ENCODE measurements around the gene WFIKKN2. TPM values are rescaled to one million over a fixed set of nuclear protein-coding genes. Genes with fewer than 3 reads are reported as not detected.

Gene WFIKKN2
- total and polyA plus RNA-seq, 2 of the 4 experiments (the other 2 are of a cell fraction): 0.02 TPM; not detected in 1

DNA sequence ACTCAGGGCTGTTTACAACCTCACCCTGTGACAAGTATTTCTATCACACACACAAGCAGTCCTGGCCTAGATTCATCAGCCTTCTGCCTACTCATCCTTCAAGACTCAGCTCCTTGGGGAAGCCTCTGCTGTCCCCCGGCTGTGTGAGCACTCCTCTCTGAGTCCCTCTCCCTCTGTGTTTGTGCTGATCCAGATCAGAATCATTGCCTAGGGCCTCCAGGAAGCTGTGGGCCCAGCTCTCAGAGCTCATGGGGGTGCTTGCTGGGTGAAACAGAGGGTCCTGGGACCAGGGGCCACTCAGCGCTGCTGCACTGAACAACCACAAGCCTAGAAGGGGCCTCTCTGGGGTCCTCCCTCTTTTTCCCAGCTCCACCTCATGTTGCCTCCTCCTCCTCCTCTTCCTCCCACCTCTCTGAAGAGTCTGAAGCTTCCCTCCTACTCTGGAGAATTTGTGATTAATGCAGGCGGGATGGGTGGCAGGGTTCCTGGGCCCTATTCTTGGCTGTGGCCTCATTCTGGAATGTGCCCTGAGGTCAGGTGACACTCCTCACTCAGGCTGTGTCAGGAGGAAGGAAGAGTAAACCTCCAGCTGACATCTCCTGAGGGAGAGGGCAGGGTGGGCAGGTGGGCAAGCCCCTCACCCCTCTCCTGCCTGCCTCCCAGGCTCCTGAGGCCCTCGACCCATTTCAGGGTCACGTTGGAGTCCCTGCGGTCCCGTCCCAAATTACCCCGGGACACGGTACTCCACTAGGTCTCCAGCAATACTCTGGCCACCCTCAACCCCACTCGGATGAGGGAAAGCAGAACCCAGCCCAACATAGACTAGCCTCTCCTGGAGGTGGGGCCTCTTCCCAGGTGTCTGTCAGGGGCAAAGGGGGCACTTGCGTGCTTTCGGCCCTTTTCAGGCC lies 10.1 kb downstream of the WFIKKN2 start:
- Histone ChIP-seq H3K18ac (ENCODE audit: low read depth, low read length) (0 out of 2 replicates have a peak overlapping the region, but pooled peaks have one; percentile 8), H3K79me1 (ENCODE audit: low read depth in 1 of 2, low read length in 2 of 2) (no peaks in the 10 kb centered on the region), H2BK15ac (ENCODE audit: low read depth, low read length) (no peak overlapping the region), H4K91ac (ENCODE audit: insufficient read depth, low read depth, low read length) (no peak overlapping the region), H3K9me1 (ENCODE audit: insufficient read depth, low read length) (no peaks in the 10 kb centered on the region), H2BK120ac (ENCODE audit: low read depth, low read length) (peak overlapping the region; percentile 24; the same call in 1 of the 2 replicates), H2AFZ (replicated peaks; ENCODE audit: low read length, poor library complexity) (peak overlapping the region; percentile 44), H4K5ac (ENCODE audit: low read depth, low read length) (peak overlapping the region; percentile 5; the same call in 1 of the 2 replicates), H3K4me1 (ENCODE audit: control insufficient read depth, insufficient read depth, low read length) (peaks cover 6% of the 10 kb centered on the region; the same call in 1 of the 2 replicates), H3K56ac (ENCODE audit: extremely low read depth, insufficient read depth, low read length) (no peak overlapping the region), H3K9me3 (ENCODE audit: control insufficient read depth, insufficient read depth, low read length) (no peaks in the 10 kb centered on the region), H3K4me3 (ENCODE audit: insufficient read depth, low read depth, low read length) (no peak overlapping the region), H3K9ac (ENCODE audit: low read depth, low read length) (no peak overlapping the region), H4K20me1 (ENCODE audit: insufficient read depth, low read length) (no peaks in the 10 kb centered on the region), H3K14ac (replicated peaks; ENCODE audit: low read depth, low read length) (peak overlapping the region; percentile 76), H3K27ac (ENCODE audit: insufficient read depth, low read length) (peak overlapping the region; percentile 13; the same call in 1 of the 2 replicates), H2AK5ac (ENCODE audit: low read depth, low read length) (no peak overlapping the region), H3K27me3 (ENCODE audit: control insufficient read depth, insufficient read depth, low read length) (no peaks in the 10 kb centered on the region), H3K4me2 (ENCODE audit: low read depth, low read length) (no peak overlapping the region), H2AK9ac (replicated peaks; ENCODE audit: low read depth, low read length, poor library complexity) (peak overlapping the region; percentile 69), H2BK5ac (ENCODE audit: low read depth, low read length, poor library complexity, severe bottlenecking) (peak overlapping the region; percentile 53), H3K23ac (ENCODE audit: low read depth, low read length) (no peak overlapping the region), H2BK20ac (ENCODE audit: low read depth, low read length) (no peak overlapping the region), H3K36me3 (ENCODE audit: control insufficient read depth, insufficient read depth, low read length) (no peaks in the 10 kb centered on the region), H4K8ac (ENCODE audit: low read depth in 2 of 2, low read length in 2 of 2) (peak overlapping the region in 1 of 2 experiments; percentile 51; a peak in 2 of 4 replicates), H3K4ac (ENCODE audit: low read depth, low read length) (peak overlapping the region; percentile 71)
- CTCF ChIA-PET: interaction anchor here (0.6 to 0.8 kb wide), 2 partner anchors 18 to 142 kb away, joined by 3 to 5 read pairs; no protein-coding TSS in a partner anchor
- in situ Hi-C loops (cut with MboI; ENCODE audit: low sequenced_read_pairs): no loop called here
- dilution Hi-C loops (cut with HindIII; ENCODE audit: low sequenced_read_pairs, unreplicated experiment): no loop called here
- no peak for TF ChIP-seq NFE2L2 (IDR thresholded peaks at IDR 0.05; ENCODE audit: low read depth, low read length)
- TF ChIP-seq, protein P1, sequence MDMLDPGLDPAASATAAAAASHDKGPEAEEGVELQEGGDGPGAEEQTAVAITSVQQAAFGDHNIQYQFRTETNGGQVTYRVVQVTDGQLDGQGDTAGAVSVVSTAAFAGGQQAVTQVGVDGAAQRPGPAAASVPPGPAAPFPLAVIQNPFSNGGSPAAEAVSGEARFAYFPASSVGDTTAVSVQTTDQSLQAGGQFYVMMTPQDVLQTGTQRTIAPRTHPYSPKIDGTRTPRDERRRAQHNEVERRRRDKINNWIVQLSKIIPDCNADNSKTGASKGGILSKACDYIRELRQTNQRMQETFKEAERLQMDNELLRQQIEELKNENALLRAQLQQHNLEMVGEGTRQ (IDR thresholded peaks at IDR 0.05; ENCODE audit: low read depth, low read length): no peak; the same call in 1 of the 2 replicates
- no peak for TF ChIP-seq POLR2A (IDR thresholded peaks at IDR 0.05; ENCODE audit: low read depth, low read length)
- TF ChIP-seq, protein P2, sequence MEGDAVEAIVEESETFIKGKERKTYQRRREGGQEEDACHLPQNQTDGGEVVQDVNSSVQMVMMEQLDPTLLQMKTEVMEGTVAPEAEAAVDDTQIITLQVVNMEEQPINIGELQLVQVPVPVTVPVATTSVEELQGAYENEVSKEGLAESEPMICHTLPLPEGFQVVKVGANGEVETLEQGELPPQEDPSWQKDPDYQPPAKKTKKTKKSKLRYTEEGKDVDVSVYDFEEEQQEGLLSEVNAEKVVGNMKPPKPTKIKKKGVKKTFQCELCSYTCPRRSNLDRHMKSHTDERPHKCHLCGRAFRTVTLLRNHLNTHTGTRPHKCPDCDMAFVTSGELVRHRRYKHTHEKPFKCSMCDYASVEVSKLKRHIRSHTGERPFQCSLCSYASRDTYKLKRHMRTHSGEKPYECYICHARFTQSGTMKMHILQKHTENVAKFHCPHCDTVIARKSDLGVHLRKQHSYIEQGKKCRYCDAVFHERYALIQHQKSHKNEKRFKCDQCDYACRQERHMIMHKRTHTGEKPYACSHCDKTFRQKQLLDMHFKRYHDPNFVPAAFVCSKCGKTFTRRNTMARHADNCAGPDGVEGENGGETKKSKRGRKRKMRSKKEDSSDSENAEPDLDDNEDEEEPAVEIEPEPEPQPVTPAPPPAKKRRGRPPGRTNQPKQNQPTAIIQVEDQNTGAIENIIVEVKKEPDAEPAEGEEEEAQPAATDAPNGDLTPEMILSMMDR (conservative IDR thresholded peaks at IDR 0.05; ENCODE audit: low read depth, low read length): no peak
- no peak for TF ChIP-seq SMC3 (IDR thresholded peaks at IDR 0.05; ENCODE audit: low read depth, low read length)
- no peak for TF ChIP-seq FOS (IDR thresholded peaks at IDR 0.05; ENCODE audit: low read depth, low read length)
- TF ChIP-seq MAZ (IDR thresholded peaks at IDR 0.05; ENCODE audit: borderline replicate concordance, low read depth, low read length): no peak
- TF ChIP-seq, protein P3, sequence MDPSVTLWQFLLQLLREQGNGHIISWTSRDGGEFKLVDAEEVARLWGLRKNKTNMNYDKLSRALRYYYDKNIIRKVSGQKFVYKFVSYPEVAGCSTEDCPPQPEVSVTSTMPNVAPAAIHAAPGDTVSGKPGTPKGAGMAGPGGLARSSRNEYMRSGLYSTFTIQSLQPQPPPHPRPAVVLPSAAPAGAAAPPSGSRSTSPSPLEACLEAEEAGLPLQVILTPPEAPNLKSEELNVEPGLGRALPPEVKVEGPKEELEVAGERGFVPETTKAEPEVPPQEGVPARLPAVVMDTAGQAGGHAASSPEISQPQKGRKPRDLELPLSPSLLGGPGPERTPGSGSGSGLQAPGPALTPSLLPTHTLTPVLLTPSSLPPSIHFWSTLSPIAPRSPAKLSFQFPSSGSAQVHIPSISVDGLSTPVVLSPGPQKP (IDR thresholded peaks at IDR 0.05; ENCODE audit: borderline replicate concordance, low read depth, low read length): no peak
- TF ChIP-seq MAFK (IDR thresholded peaks at IDR 0.05; ENCODE audit: low read depth, low read length): no peak
- POLR2A ChIA-PET (ENCODE audit: unreplicated experiment): interaction anchor here (1.0 kb wide), 1 partner anchor 108 kb away, joined by 3 read pairs; no protein-coding TSS in a partner anchor
- WGBS, 2 experiments (ENCODE audit: extremely low coverage in 2 of 2, insufficient read length in 1 of 2): 50% methylated on average over 2 of the region's 12 CpGs; no CpG with 5 or more reads in 1 of the 2 experiments
- intact Hi-C loops (cut with micrococcal nuclease): no loop called here
- no TSS peak for BruUV-seq (replicated peaks)
- ATAC-seq (ENCODE audit: low read depth): peak; percentile 80
- peak; percentile 60 for DNase-seq

All from IMR-90 (cell line).